Measurements from ENCODE around the gene ST8SIA6. TPM values are rescaled to one million over a fixed set of nuclear protein-coding genes. Genes with fewer than 3 reads are reported as not detected.

The ST8SIA6 gene
- total and polyA plus RNA-seq, 9 of the 15 experiments (the other 6 are each of a cell fraction or from before 2014, with no cell fraction given) = 0.69 to 6.7 (median 5.0) TPM

DNA sequence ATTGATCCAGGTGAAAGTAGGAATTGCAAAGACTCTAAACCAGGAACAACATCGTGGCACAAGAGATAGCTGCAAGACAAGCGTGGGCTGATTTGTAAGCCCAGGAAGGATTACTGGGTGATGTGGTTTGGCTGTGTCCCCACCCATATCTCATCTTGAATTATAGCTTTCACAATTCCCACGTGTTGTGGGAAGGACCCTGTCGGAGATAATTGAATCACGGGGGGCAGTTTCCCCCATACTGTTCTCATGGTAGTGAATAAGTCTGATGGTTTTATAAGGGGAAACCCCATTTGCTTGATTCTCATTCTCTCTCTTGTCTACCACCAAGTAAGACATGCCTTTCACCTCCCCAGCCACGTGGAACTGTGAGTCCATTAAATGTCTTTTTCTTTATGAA, 59.5 kb downstream of the ST8SIA6 start (continued):
- TF ChIP-seq RCOR1 (IDR thresholded peaks at IDR 0.05; ENCODE audit: borderline replicate concordance in 1 of 2, low read depth in 2 of 2, low read length in 2 of 2) (no peak), MEIS2 (IDR thresholded peaks at IDR 0.05; ENCODE audit: partially characterized antibody) (peak; percentile 88)

DNA sequence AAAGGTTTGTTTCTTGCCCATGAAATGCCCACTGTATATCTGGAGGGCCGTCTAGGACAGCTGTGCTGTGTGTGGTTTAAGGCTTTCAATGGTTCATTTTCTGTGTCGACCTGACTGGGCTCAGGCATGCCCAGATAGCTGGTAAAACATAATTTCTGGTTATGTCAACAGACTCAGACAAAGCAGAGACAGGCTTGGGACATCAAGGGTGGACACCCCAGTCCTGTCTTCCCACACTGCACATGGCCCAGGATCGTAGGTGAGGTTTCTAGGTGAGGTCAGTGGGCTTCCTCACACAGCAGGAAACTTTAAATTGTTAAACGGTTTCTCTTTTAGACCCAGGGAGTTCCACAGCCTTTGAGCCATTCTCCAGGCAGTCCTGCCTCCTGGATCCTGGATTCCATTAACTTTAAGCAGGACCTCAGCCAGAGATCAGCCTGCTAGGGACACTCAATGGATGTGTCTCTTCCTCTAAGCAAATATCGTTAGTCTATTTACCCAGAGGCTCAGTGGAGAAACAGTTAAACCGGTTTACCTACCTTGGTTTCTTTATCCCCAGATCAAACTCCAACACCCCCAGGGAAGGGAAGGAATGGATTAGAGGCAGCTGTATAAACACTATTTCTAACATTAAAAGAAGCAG, 66.4 kb downstream of the ST8SIA6 start:
- peak; percentile 57 for ATAC-seq
- Histone ChIP-seq H3K27me3 (ENCODE audit: control insufficient read depth in 2 of 2, insufficient read depth in 2 of 2, low read length in 2 of 2) (no peaks in the 10 kb centered on the region), H3K4me1 (replicated peaks in 1 of 2; ENCODE audit: control insufficient read depth in 2 of 2, insufficient read depth in 2 of 2, low read length in 2 of 2) (peaks cover 0 to 3% of the 10 kb centered on the region in 2 experiments; a peak in 2 of 5 replicates), H3K36me3 (ENCODE audit: control insufficient read depth, insufficient read depth, low read length) (peaks cover 2% of the 10 kb centered on the region; the same call in 1 of the 3 replicates), H3K79me2 (ENCODE audit: control insufficient read depth, insufficient read depth, low read length) (peaks cover 19% of the 10 kb centered on the region), H3K4me2 (ENCODE audit: insufficient read depth, low read length) (peak overlapping the region; percentile 68), H3K9me3 (replicated peaks; ENCODE audit: control insufficient read depth, insufficient read depth, low read depth, low read length) (no peaks in the 10 kb centered on the region), H2AFZ (ENCODE audit: low read depth, low read length) (no peak overlapping the region), H3K9me1 (ENCODE audit: control insufficient read depth, insufficient read depth, low read length) (no peaks in the 10 kb centered on the region), H4K20me1 (replicated peaks; ENCODE audit: control insufficient read depth, insufficient read depth, low read length) (no peaks in the 10 kb centered on the region), H3K27ac (ENCODE audit: extremely low read depth, low read depth, low read length) (peak overlapping the region; percentile 43; the same call in 2 of the 3 replicates), H3K4me3 (peak overlapping the region; percentile 42), H3K9ac (ENCODE audit: insufficient read depth in 1 of 2, low read depth in 2 of 2, low read length in 2 of 2) (peak overlapping the region; percentile 51 to 80; a peak in 3 of 4 replicates)
- no peak for DNase-seq (ENCODE audit: extremely low read depth in 1 of 4, low spot score in 3 of 4)
- in situ Hi-C loops (cut with MboI) = no loop called here
- WGBS (ENCODE audit: insufficient coverage, low coverage, missing lambda C conversion rate) = 31% methylated on average over 6 of the region's 6 CpGs
- POLR2A ChIA-PET = interaction anchor here (0.5 to 1.7 kb wide), 3 partner anchors 8 to 59 kb away, joined by 3 to 5 read pairs (median 4); no protein-coding TSS in a partner anchor
- intact Hi-C loops (cut with micrococcal nuclease) = no loop called here
- CTCF ChIA-PET (ENCODE audit: low intra/inter-chr PET ratio) = no interaction called here
- no peak for FAIRE-seq
- BruUV-seq (replicated peaks) = TSS peak; percentile 50
- TF ChIP-seq ZBTB1 (CRISPR knock-in tag; IDR thresholded peaks at IDR 0.05; ENCODE audit: borderline replicate concordance, low read depth) = no peak
- TF ChIP-seq SMARCE1 (IDR thresholded peaks at IDR 0.05) = no peak

Data from K562 (cell line).